ENCODE results near the gene ZNF862. TPM values are rescaled to one million over a fixed set of nuclear protein-coding genes. Genes with fewer than 3 reads are reported as not detected.
A peak's percentile ranks its signal among the peaks of the same experiment; 100 is the strongest.

Gene ZNF862
- total and polyA plus RNA-seq, 10 of the 15 experiments (the other 5 are each of a cell fraction or from before 2014, with no cell fraction given), result 0.49 to 7.7 (median 3.5) TPM

GRCh38 chr7:149846436-149847046, 8.4 kb downstream of the ZNF862 start (continued):
- peak; percentile 95 for TF ChIP-seq ZNF24 (IDR thresholded peaks at IDR 0.05)
- no peak for TF ChIP-seq HCFC1 (IDR thresholded peaks at IDR 0.05; ENCODE audit: low read length)
- TF ChIP-seq POLR2AphosphoS2 (IDR thresholded peaks at IDR 0.05; ENCODE audit: low read depth, low read length), result no peak
- no peak for TF ChIP-seq BCL11A (IDR thresholded peaks at IDR 0.05; ENCODE audit: low read depth, low read length)
- no peak for TF ChIP-seq E2F4 (IDR thresholded peaks at IDR 0.05; ENCODE audit: low read depth, low read length)
- no peak for TF ChIP-seq PKNOX1 (IDR thresholded peaks at IDR 0.05)
- no peak for TF ChIP-seq ZNF622 (IDR thresholded peaks at IDR 0.05)
- peak; percentile 66; the same call in 1 of the 2 replicates for TF ChIP-seq SPI1 (IDR thresholded peaks at IDR 0.05; ENCODE audit: borderline replicate concordance, insufficient read depth, low read depth, low read length)
- no peak for TF ChIP-seq KAT2A (conservative IDR thresholded peaks at IDR 0.05; ENCODE audit: control insufficient read depth, low read depth, low read length)
- TF ChIP-seq TCF12 (IDR thresholded peaks at IDR 0.05; ENCODE audit: low read depth, low read length), result no peak
- peak; percentile 80 for TF ChIP-seq MEF2B (IDR thresholded peaks at IDR 0.05; ENCODE audit: partially characterized antibody, poor library complexity, severe bottlenecking)
- TF ChIP-seq STAT3 (IDR thresholded peaks at IDR 0.05; ENCODE audit: low read depth, low read length), result no peak
- TF ChIP-seq MTA3 (IDR thresholded peaks at IDR 0.05; ENCODE audit: borderline replicate concordance, low read length), result no peak

Measured in GM12878 (cell line).